ENCODE measurements around the gene SKAP1. TPM values are rescaled to one million over a fixed set of nuclear protein-coding genes. Genes with fewer than 3 reads are reported as not detected.
"Not testable (repeated sequence)": the region's sequence is repeated elsewhere in the genome, so short reads cannot be mapped to it uniquely, and the experiment has no call there.

The SKAP1 gene
- total and polyA plus RNA-seq, 12 donors: 3.2 to 117 (median 10.7) TPM

GRCh38 chr17:48250949-48251348 is 179.1 kb downstream of the SKAP1 start:
- H3K27ac ChIP-seq: no peak overlapping the region
- H3K4me3 ChIP-seq: no peak overlapping the region
- no peaks in the 10 kb centered on the region for H3K4me1 ChIP-seq (replicated peaks in 1 of 2)
- intact Hi-C loops (cut with DNase I): no loop called here
- no peak for DNase-seq
- TF ChIP-seq CTCF (IDR thresholded peaks at IDR 0.05): no peak
- no peak for TF ChIP-seq POLR2A (IDR thresholded peaks at IDR 0.05)
- WGBS, 4 donors: 75 to 80% (median 78%) methylated on average over 8 of the region's 8 CpGs
- H3K36me3 ChIP-seq (replicated peaks in 1 of 2): no peaks in the 10 kb centered on the region
- H3K9me3 ChIP-seq (replicated peaks in 1 of 3): no peaks in the 10 kb centered on the region
- H3K27me3 ChIP-seq: no peaks in the 10 kb centered on the region

- intact Hi-C loops (cut with DNase I); H3K36me3 ChIP-seq (replicated peaks in 1 of 2); H3K27ac ChIP-seq; H3K4me1 ChIP-seq (replicated peaks in 1 of 2); DNase-seq; H3K9me3 ChIP-seq (replicated peaks in 1 of 3); H3K27me3 ChIP-seq; H3K4me3 ChIP-seq: not testable (repeated sequence)
- 85 to 97% (median 94%) methylated on average over 5 of the region's 5 CpGs for WGBS, 4 donors
These were observed 180.0 kb downstream of the SKAP1 start for GRCh38 chr17:48250059-48250458.

GRCh38 chr17:48247603-48248002 is 182.4 kb downstream of the SKAP1 start:
- Histone ChIP-seq H3K4me1 (replicated peaks in 1 of 2) (peaks cover 0 to 12% of the 10 kb centered on the region in 2 donors), H3K27me3 (no peaks in the 10 kb centered on the region), H3K9me3 (replicated peaks in 1 of 3) (no peaks in the 10 kb centered on the region), H3K4me3 (no peak overlapping the region), H3K36me3 (replicated peaks in 1 of 2) (no peaks in the 10 kb centered on the region), H3K27ac (no peak overlapping the region)
- intact Hi-C loops (cut with DNase I): no loop called here
- TF ChIP-seq POLR2A (IDR thresholded peaks at IDR 0.05) (no peak), CTCF (IDR thresholded peaks at IDR 0.05) (no peak)
- DNase-seq: no peak
- WGBS, 4 donors: 89 to 94% (median 90%) methylated on average over 3 of the region's 3 CpGs

GRCh38 chr17:48247038-48247437 is 183.0 kb downstream of the SKAP1 start:
- H3K4me1 ChIP-seq (replicated peaks in 1 of 2): peaks cover 0 to 17% of the 10 kb centered on the region in 2 donors
- H3K36me3 ChIP-seq (replicated peaks in 1 of 2): no peaks in the 10 kb centered on the region
- intact Hi-C loops (cut with DNase I): no loop called here
- no peak for DNase-seq
- no peaks in the 10 kb centered on the region for H3K9me3 ChIP-seq (replicated peaks in 1 of 3)
- H3K4me3 ChIP-seq: no peak overlapping the region
- TF ChIP-seq CTCF (IDR thresholded peaks at IDR 0.05): no peak
- TF ChIP-seq POLR2A (IDR thresholded peaks at IDR 0.05): no peak
- no peak overlapping the region for H3K27ac ChIP-seq
- 72 to 86% (median 84%) methylated on average over 1 of the region's 1 CpG for WGBS, 4 donors
- no peaks in the 10 kb centered on the region for H3K27me3 ChIP-seq

- peaks cover 0 to 21% of the 10 kb centered on the region in 2 donors for H3K4me1 ChIP-seq (replicated peaks in 1 of 2)
- intact Hi-C loops (cut with DNase I): no loop called here
- no peaks in the 10 kb centered on the region for H3K27me3 ChIP-seq
- 84 to 95% (median 93%) methylated on average over 2 of the region's 2 CpGs for WGBS, 4 donors
- H3K4me3 ChIP-seq: no peak overlapping the region
- no peaks in the 10 kb centered on the region for H3K9me3 ChIP-seq (replicated peaks in 1 of 3)
- TF ChIP-seq POLR2A (IDR thresholded peaks at IDR 0.05) (no peak), CTCF (IDR thresholded peaks at IDR 0.05) (no peak)
- no peaks in the 10 kb centered on the region for H3K36me3 ChIP-seq (replicated peaks in 1 of 2)
- DNase-seq: no peak
- no peak overlapping the region for H3K27ac ChIP-seq
These were observed 183.4 kb downstream of the SKAP1 start for GRCh38 chr17:48246612-48247011.

GRCh38 chr17:48245465-48246033 is 184.5 kb downstream of the SKAP1 start:
- intact Hi-C loops (cut with DNase I); H3K4me3 ChIP-seq; H3K27ac ChIP-seq; H3K9me3 ChIP-seq (replicated peaks in 1 of 3); H3K27me3 ChIP-seq; DNase-seq; H3K36me3 ChIP-seq (replicated peaks in 1 of 2): not testable (repeated sequence)
- peaks cover under 1 to 32% of the 10 kb centered on the region in 2 donors for H3K4me1 ChIP-seq (replicated peaks in 1 of 2)
- 84 to 92% (median 90%) methylated on average over 5 of the region's 5 CpGs for WGBS, 4 donors
